Neutrophil (primary cell): ENCODE data around the gene POC1A.

Experiments
- H3K27ac ChIP-seq: fragments of 200-600 bp; sonication (generic); 2 replicates; pipeline ENCODE4 v1.5.1; 2016; ENCODE audit warnings: mild to moderate bottlenecking, moderate library complexity
- H3K27me3 ChIP-seq: fragments of 200-600 bp; sonication (generic); 2 replicates; pipeline ENCODE4 v1.6.0; 2016; ENCODE audit warnings: mild to moderate bottlenecking
- H3K36me3 ChIP-seq: fragments of 200-600 bp; sonication (generic); 2 replicates; pipeline ENCODE4 v1.5.1; 2017
- H3K4me1 ChIP-seq, 2 experiments: fragments of 200-600 bp in 1 of 2; sonication (generic) in 1 of 2; 1 replicate in 1 of 2; 2 replicates in 1 of 2; pipeline versions ENCODE4 v1.5.1 to v1.6.1; 2013 to 2016; ENCODE audit warnings: low read depth in 1 of 2, low read length in 1 of 2, mild to moderate bottlenecking in 1 of 2, moderate library complexity in 1 of 2; ENCODE audit not compliant: control insufficient read depth in 1 of 2, insufficient read depth in 1 of 2
- H3K4me3 ChIP-seq, 2 experiments: fragments of 200-600 bp in 1 of 2; sonication (generic) in 1 of 2; 1 replicate in 1 of 2; 2 replicates in 1 of 2; pipeline ENCODE4 v1.5.1; 2013 to 2016; ENCODE audit warnings: low read depth in 1 of 2, low read length in 1 of 2, mild to moderate bottlenecking in 1 of 2, moderate library complexity in 1 of 2
- H3K9me3 ChIP-seq: fragments of 200-600 bp; sonication (generic); 2 replicates; pipeline ENCODE4 v1.5.1; 2016
- CTCF ChIP-seq: fragments of 200-600 bp; sonication (generic); IDR thresholded peaks from 2 replicates; pipeline ENCODE4 v1.5.1; 2016; ENCODE audit warnings: antibody characterized with exemption

POC1A gene

GRCh38 chr3:52079958-52080357 lies 74.3 kb downstream of the POC1A start:
- no peaks in the 10 kb centered on the region for H3K27me3 ChIP-seq
- H3K4me1 ChIP-seq: no peaks in the 10 kb centered on the region
- H3K27ac ChIP-seq: no peak overlapping the region
- no peaks in the 10 kb centered on the region for H3K9me3 ChIP-seq
- TF ChIP-seq CTCF: no peak
- H3K4me3 ChIP-seq: no peak overlapping the region
- H3K36me3 ChIP-seq: peaks cover 10% of the 10 kb centered on the region

- TF ChIP-seq CTCF: no peak
- Histone ChIP-seq H3K36me3 (peaks cover 13% of the 10 kb centered on the region), H3K27ac (no peak overlapping the region), H3K27me3 (no peaks in the 10 kb centered on the region), H3K4me1 (no peaks in the 10 kb centered on the region), H3K9me3 (no peaks in the 10 kb centered on the region), H3K4me3 (no peak overlapping the region)
These were observed 75.3 kb downstream of the POC1A start for GRCh38 chr3:52078781-52079560.

- no peaks in the 10 kb centered on the region for H3K4me1 ChIP-seq
- H3K27ac ChIP-seq: no peak overlapping the region
- H3K9me3 ChIP-seq: no peaks in the 10 kb centered on the region
These were observed 76.3 kb downstream of the POC1A start for GRCh38 chr3:52077925-52078324.

GRCh38 chr3:52076896-52077780 lies 77.1 kb downstream of the POC1A start:
- no peak for TF ChIP-seq CTCF
- Histone ChIP-seq H3K9me3 (no peaks in the 10 kb centered on the region), H3K27ac (no peak overlapping the region), H3K4me1 (no peaks in the 10 kb centered on the region), H3K36me3 (peaks cover 21% of the 10 kb centered on the region), H3K4me3 (no peak overlapping the region), H3K27me3 (no peaks in the 10 kb centered on the region)

More at GRCh38 chr3:52077925-52078324, 76.3 kb downstream of the POC1A start:
- Histone ChIP-seq H3K36me3 (peaks cover 22% of the 10 kb centered on the region), H3K27me3 (no peaks in the 10 kb centered on the region), H3K4me3 (no peak overlapping the region)
- no peak for TF ChIP-seq CTCF

GRCh38 chr3:52073490-52073889 lies 80.7 kb downstream of the POC1A start:
- TF ChIP-seq CTCF: no peak
- Histone ChIP-seq H3K27me3 (no peaks in the 10 kb centered on the region), H3K27ac (no peak overlapping the region), H3K36me3 (peaks cover 17% of the 10 kb centered on the region), H3K4me3 (no peak overlapping the region), H3K4me1 (peaks cover 19% of the 10 kb centered on the region in 2 experiments), H3K9me3 (no peaks in the 10 kb centered on the region)
